Measurements from ENCODE around the gene OTULIN.
A peak's percentile ranks its signal among the peaks of the same experiment; 100 is the strongest.

OTULIN gene

GRCh38 chr5:14722923-14723322 is 58.4 kb downstream of the OTULIN start:
- DNase-seq, result no peak

- peak in 1 of 5 experiments; percentile 46 for DNase-seq
Observed at GRCh38 chr5:14723701-14724132, 59.2 kb downstream of the OTULIN start.

GRCh38 chr5:14724633-14725032 is 60.1 kb downstream of the OTULIN start:
- DNase-seq, result no peak

GRCh38 chr5:14726066-14726838 is 61.7 kb downstream of the OTULIN start:
- no peak for DNase-seq

DNA sequence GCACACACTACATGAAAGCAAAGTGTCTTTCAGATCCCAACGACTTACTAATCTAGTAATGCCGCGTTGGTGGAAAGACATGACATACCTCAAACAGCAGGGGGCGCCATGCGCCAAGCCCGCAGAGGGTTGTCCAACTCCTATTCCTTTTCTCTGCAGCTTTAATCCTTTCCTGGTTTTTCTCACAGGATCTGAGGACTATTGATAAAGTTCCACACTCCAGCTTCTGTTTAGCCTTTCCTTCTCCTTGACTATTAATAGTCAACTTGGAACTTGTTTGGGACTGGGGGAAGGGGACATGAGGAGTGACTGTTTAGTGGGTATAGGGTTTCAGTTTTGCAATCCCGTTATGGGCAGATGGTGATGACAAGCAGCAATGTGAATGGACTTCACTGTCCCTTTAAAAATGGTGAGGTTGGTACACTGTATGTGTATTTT is 62.9 kb downstream of the OTULIN start:
- peak; percentile 52 to 70 (median 55) for DNase-seq

GRCh38 chr5:14727928-14728458 is 63.5 kb downstream of the OTULIN start:
- no peak for DNase-seq

DNA sequence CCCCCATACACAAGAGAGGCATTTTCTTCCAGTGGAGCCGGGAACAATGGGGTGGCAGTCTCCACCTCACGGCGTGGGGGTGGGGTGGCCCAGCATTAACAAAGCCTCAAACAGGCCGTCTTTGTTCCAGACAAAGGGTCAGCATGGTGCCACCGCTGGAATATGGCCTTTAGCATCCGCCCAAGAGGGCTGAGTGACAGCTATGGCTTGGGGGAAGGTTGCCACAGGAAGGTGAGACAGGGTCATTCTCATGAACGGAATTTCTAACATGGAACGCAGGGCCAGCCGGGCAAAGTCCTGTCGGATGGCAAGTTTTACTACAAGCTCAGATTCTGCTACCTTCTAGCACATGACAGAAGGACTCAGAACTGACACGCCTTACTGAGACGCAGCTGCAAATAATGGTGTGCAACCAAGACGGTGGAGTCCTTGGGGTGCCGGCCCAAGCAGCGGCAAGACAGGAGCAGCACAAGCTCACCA is 64.0 kb downstream of the OTULIN start:
- DNase-seq, result no peak

- DNase-seq, result no peak
Observed at GRCh38 chr5:14729448-14730385, 65.2 kb downstream of the OTULIN start.

DNA sequence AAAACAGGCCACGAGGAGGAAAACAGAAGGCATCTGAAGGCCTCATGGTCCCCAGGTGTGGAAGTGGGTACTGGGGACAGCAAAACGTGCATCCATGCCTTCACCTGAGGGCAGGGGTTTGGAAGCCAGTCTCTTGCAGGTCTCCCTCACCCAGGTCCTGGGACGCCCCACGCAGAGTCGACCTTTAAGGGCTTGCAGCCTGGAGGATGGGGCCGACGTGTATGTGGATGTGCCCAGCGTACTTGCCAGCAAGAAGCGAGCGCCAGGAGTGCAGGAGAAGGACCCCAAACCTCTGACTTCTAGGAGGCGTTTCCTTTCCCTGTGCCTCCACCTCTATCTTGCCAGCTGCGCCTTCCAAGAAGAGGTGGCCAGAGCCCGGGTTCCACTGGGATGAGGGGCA is 65.9 kb downstream of the OTULIN start:
- no peak for DNase-seq

GRCh38 chr5:14730881-14731280 is 66.4 kb downstream of the OTULIN start:
- no peak for DNase-seq

DNA sequence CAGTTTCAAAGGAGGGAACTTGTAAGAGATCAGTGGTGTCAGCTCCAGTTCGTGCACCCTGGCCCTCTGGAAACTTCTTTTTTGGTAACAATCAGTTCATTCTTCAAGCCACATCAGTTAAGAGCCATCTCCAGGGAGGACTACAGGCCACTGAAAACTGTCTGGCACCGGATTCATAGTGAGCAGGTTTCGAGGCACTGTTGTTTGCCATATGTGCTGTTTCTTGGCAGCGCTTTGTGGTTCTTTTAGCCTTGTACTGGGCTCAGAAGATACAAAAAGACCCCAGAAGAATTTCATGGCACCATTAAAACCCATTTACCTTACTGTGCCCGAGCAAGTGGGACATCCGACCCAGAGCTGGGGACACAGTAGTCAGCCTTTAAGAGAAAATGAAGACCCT is 68.5 kb downstream of the OTULIN start:
- no peak for DNase-seq

DNA sequence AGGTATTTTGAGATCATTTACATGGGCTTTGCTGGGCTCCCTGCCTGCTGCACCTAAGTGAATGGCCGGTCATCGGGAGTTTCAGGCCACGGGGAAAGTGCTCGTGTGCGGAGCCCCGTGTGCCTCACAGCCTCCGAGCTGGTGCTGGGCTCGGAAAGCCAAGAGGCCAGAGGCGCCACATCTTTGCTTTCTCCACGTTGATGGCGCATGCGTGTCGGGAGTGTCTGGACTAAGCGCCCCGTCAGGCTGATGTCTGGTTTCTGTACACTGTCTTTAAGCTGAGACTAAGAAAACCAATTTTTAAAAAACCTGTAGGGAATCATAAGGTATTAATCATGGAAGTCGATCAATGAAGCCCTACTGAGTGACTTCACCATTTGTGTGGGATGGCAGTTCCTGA is 69.1 kb downstream of the OTULIN start:
- no peak for DNase-seq

DNA sequence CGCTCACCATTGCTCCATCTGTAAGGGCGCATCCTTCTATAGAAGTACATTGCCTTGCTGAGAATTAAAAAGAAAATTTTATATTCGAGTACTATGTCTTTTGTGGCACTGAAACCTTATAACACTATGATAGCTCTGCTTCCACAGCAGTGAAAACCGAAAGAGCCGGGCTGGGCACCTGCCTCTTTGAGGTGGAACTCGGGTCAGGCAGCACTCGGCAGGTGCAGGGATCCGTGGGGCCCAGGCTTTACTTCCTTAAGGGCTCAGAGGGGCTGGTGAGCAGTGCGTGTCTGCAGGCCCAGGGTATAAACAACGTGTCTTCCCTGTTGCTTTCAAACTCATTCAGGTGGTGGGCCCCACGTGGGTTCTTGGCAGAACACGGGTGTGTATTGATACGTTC is 69.9 kb downstream of the OTULIN start:
- no peak for DNase-seq

- no peak for DNase-seq
Observed at GRCh38 chr5:14735944-14736343, 71.4 kb downstream of the OTULIN start.

- no peak for DNase-seq
Observed at GRCh38 chr5:14737291-14737690, 72.8 kb downstream of the OTULIN start.

GRCh38 chr5:14738050-14738449 is 73.5 kb downstream of the OTULIN start:
- DNase-seq, result no peak

DNA sequence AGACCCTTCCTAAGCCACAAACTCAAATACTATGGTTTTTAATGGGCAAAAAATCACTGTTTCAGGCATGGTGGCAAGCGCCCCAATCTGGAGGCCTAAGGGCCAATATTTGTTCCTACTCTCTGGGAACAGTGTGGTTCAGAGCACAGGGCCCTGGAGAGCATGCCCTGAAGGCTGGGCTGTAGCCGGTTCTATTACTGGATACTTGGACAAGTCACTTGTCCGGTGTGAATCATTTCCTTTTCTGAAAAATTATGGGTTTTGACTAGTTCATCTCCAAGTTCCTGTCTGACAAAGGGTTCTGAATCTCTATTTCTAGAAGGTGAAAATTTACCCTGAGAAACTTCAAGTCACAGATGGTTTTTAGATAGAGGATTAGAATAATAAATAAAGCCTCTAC is 75.0 kb downstream of the OTULIN start:
- DNase-seq, result no peak

- no peak for DNase-seq
Observed at GRCh38 chr5:14739981-14740380, 75.5 kb downstream of the OTULIN start.

DNA sequence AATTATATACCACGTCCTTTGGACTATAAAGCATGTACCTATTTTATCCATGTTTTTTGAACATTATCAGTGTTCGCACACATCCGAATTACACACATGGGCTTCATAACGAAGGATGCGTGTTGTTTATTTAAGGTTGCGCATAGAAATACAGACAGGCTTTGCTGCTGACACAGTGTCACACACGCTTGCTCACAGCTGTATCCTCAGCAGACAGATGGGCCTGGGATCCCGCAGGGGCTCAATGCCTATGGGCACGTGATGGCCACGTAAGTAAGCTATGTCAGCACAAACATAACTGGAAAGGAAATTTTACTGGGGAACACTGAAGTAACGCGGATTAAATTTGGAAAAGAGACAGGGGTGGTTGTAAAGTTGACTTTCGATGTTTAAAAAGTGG is 76.6 kb downstream of the OTULIN start:
- no peak for DNase-seq

DNA sequence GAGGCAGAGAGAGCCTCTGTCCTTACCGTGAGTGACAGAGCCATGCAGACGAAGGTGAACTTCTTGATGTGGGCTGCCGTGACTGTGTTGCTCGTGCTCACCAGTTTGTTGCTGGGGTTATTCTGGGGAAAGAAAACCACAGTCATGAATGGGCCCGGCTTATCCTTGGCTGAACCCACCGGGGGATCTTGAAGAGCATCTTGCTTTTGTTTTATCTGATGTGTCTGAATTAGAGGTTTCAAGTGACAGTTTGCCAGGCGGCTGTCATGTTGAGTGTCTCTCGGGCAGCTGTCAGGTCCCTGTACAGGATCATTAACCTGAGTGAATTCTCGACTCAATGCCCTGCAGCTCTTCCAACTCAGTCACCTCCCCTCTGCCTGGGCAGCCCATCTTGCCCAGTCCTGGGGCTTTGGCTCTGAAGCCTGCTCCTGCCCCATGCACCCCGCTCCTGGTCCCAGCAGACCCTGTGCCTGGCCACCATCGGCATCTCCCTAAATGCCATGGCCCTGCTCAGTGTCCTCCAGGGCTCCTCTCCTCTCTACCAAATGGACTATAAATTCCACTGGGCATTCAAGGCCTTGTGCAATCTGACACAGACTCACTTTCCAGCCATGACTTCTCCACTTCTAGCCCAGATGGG is 77.4 kb downstream of the OTULIN start:
- peak in 1 of 5 experiments; percentile 55 for DNase-seq

- no peak for DNase-seq
Observed at GRCh38 chr5:14742498-14742897, 78.0 kb downstream of the OTULIN start.

GRCh38 chr5:14743601-14744295 is 79.2 kb downstream of the OTULIN start:
- no peak for DNase-seq

All from T-helper 2 cell (primary cell).